ENCODE measurements around the gene ABCD2. TPM values are rescaled to one million over a fixed set of nuclear protein-coding genes. Genes with fewer than 3 reads are reported as not detected.
"Not testable (repeated sequence)": the region's sequence is repeated elsewhere in the genome, so short reads cannot be mapped to it uniquely, and the experiment has no call there.

Gene ABCD2
- total RNA-seq, 4 donors from 2014 or later, result 11.0 to 19.7 (median 13.0) TPM

GRCh38 chr12:39575498-39575875, 44.1 kb downstream of the ABCD2 start:
- DNase-seq (ENCODE audit: low spot score) (no peak), ATAC-seq (ENCODE audit: low FRiP score) (no peak)
- TF ChIP-seq, protein P1, sequence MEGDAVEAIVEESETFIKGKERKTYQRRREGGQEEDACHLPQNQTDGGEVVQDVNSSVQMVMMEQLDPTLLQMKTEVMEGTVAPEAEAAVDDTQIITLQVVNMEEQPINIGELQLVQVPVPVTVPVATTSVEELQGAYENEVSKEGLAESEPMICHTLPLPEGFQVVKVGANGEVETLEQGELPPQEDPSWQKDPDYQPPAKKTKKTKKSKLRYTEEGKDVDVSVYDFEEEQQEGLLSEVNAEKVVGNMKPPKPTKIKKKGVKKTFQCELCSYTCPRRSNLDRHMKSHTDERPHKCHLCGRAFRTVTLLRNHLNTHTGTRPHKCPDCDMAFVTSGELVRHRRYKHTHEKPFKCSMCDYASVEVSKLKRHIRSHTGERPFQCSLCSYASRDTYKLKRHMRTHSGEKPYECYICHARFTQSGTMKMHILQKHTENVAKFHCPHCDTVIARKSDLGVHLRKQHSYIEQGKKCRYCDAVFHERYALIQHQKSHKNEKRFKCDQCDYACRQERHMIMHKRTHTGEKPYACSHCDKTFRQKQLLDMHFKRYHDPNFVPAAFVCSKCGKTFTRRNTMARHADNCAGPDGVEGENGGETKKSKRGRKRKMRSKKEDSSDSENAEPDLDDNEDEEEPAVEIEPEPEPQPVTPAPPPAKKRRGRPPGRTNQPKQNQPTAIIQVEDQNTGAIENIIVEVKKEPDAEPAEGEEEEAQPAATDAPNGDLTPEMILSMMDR (IDR thresholded peaks at IDR 0.05), result no peak

GRCh38 chr12:39574785-39575497, 44.7 kb downstream of the ABCD2 start:
- DNase-seq (ENCODE audit: low spot score) (no peak), ATAC-seq (ENCODE audit: low FRiP score) (no peak)
- TF ChIP-seq, protein P1 (IDR thresholded peaks at IDR 0.05), result no peak

DNA sequence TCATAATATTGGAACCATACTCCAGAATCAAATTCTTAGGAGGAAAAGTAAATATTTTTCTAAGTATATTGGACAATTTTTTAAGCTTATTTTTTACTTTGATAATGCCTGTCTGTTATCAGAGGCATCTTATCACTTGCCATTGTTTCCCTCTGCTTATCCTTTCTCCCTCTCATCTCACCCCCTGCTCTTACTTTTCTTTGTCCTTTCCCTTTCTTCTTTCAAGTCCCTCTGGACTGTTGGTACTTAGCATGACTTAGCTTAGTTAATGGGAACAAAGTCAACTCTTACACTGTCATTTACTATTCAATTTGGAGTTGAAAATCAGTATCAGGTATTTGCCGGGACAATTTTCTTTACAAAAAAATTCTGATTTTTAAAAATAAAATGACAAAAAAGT, 45.2 kb downstream of the ABCD2 start:
- TF ChIP-seq, protein P1 (IDR thresholded peaks at IDR 0.05), result no peak
- no peak for ATAC-seq (ENCODE audit: low FRiP score)
- no peak for DNase-seq (ENCODE audit: low spot score)

DNA sequence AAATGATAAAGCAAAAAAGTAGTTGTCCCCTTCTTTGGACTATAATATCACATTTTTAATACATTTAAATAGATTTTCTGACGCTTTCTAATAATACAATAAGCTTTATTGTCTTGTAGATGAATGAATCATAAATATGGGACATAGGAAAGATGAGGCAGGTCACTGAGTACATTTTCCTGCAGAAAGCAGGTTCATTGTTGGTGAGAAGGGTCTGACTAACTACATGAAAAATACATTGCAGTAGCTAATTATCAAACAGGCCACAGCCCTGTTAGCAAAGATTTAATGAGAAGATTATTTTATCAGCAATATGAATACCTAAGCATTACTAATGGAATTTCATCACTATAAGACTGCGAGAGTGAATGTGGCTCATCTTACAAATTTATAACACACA, 45.6 kb downstream of the ABCD2 start:
- DNase-seq (ENCODE audit: low spot score), result no peak
- no peak for ATAC-seq (ENCODE audit: low FRiP score)
- TF ChIP-seq, protein P1 (IDR thresholded peaks at IDR 0.05), result no peak

DNA sequence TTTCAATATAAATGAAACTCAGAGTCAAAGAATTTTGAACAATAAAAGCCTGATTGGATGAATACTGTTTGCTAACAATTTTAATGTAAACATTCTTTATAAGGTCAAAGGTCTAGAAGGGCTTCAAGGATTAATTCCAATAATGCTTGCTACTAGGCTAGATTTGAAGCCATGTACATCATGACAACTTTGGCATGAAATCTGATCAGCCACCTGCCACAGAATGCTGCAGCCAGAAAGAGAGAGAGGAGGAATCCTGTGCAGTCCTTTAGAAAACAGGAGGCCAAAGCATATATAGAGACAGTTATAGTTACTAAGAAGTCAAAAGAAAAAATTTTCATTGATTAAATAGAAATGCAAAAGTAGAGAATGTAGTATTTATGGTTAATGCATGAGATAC, 47.1 kb downstream of the ABCD2 start:
- no peak for ATAC-seq (ENCODE audit: low FRiP score)
- TF ChIP-seq, protein P1 (IDR thresholded peaks at IDR 0.05), result no peak
- no peak for DNase-seq (ENCODE audit: low spot score)

DNA sequence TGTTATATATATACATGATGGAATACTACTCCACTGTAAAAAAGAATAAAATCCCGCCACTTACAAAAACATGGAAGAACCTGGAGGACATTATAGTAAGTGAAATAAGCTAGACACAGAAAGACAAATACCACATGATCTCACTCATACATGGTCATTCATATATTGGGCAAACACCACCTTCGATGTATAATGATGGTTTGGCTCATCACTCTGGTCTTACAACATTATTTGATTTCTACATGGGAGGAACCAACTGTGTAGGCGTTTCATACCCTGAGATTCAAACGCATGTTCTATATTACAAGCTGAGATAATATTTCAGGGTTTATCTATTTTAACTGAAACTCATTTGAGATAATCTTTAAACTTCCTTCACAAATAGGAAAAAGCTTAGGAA, 48.3 kb downstream of the ABCD2 start:
- TF ChIP-seq, protein P1 (IDR thresholded peaks at IDR 0.05), result no peak
- DNase-seq (ENCODE audit: low spot score) (no peak), ATAC-seq (ENCODE audit: low FRiP score) (no peak)

GRCh38 chr12:39553476-39553875, 66.1 kb downstream of the ABCD2 start:
- ATAC-seq (ENCODE audit: low FRiP score), result no peak
- no peak for DNase-seq (ENCODE audit: low spot score)
- TF ChIP-seq, protein P1 (IDR thresholded peaks at IDR 0.05), result no peak

- ATAC-seq (ENCODE audit: low FRiP score); DNase-seq (ENCODE audit: low spot score): not testable (repeated sequence)
These were observed 75.4 kb downstream of the ABCD2 start for GRCh38 chr12:39544211-39544610.
